IPS-15b (cell line): Measurements from ENCODE around the gene ANKS1B.
"Not testable (repeated sequence)": the region's sequence is repeated elsewhere in the genome, so short reads cannot be mapped to it uniquely, and the experiment has no call there.

Experiments
- H3K27me3 ChIP-seq: one replicate; pipeline ENCODE4 v1.6.1; 2013; ENCODE audit warnings: low read length; ENCODE audit not compliant: control insufficient read depth, insufficient read depth
- H3K36me3 ChIP-seq: one replicate; pipeline ENCODE4 v1.6.1; 2013; ENCODE audit warnings: low read length; ENCODE audit not compliant: control insufficient read depth, insufficient read depth
- H3K4me1 ChIP-seq: one replicate; pipeline ENCODE4 v1.6.1; 2013; ENCODE audit warnings: mild to moderate bottlenecking, low read length; ENCODE audit not compliant: control insufficient read depth, insufficient read depth
- H3K4me3 ChIP-seq: one replicate; pipeline ENCODE4 v1.5.1; 2013; ENCODE audit warnings: low read depth, low read length
- H3K9ac ChIP-seq: one replicate; pipeline ENCODE4 v1.6.1; 2013; ENCODE audit warnings: low read depth, mild to moderate bottlenecking, low read length
- H3K9me3 ChIP-seq: one replicate; pipeline ENCODE4 v1.6.1; 2013; ENCODE audit warnings: mild to moderate bottlenecking, low read length; ENCODE audit not compliant: control insufficient read depth, insufficient read depth

ANKS1B gene

GRCh38 chr12:99609455-99610181 lies 375.1 kb downstream of the ANKS1B start:
- peaks cover 7% of the 10 kb centered on the region for H3K4me1 ChIP-seq

GRCh38 chr12:99600388-99600787 lies 384.3 kb downstream of the ANKS1B start:
- Histone ChIP-seq H3K36me3 (no peaks in the 10 kb centered on the region), H3K9me3 (no peaks in the 10 kb centered on the region), H3K27me3 (no peaks in the 10 kb centered on the region), H3K4me1 (no peaks in the 10 kb centered on the region), H3K9ac (no peak overlapping the region), H3K4me3 (no peak overlapping the region)

More at GRCh38 chr12:99609455-99610181, 375.1 kb downstream of the ANKS1B start:
- no peaks in the 10 kb centered on the region for H3K9me3 ChIP-seq
- H3K9ac ChIP-seq, result no peak overlapping the region
- H3K36me3 ChIP-seq, result no peaks in the 10 kb centered on the region
- no peaks in the 10 kb centered on the region for H3K27me3 ChIP-seq
- H3K4me3 ChIP-seq, result no peak overlapping the region

- no peaks in the 10 kb centered on the region for H3K36me3 ChIP-seq
- H3K27me3 ChIP-seq, result no peaks in the 10 kb centered on the region
- H3K4me3 ChIP-seq, result no peak overlapping the region
- no peaks in the 10 kb centered on the region for H3K4me1 ChIP-seq
- no peak overlapping the region for H3K9ac ChIP-seq
- no peaks in the 10 kb centered on the region for H3K9me3 ChIP-seq
Measured at GRCh38 chr12:99598785-99599184, 386.0 kb downstream of the ANKS1B start.

GRCh38 chr12:99596762-99597161 lies 388.0 kb downstream of the ANKS1B start:
- Histone ChIP-seq H3K4me1 (no peaks in the 10 kb centered on the region), H3K36me3 (no peaks in the 10 kb centered on the region), H3K27me3 (no peaks in the 10 kb centered on the region), H3K9ac (no peak overlapping the region), H3K4me3 (no peak overlapping the region), H3K9me3 (no peaks in the 10 kb centered on the region)

- not testable (repeated sequence) for H3K27me3 ChIP-seq, H3K4me1 ChIP-seq, H3K9me3 ChIP-seq, H3K9ac ChIP-seq, H3K4me3 ChIP-seq, H3K36me3 ChIP-seq
Measured at GRCh38 chr12:99577125-99577524, 407.6 kb downstream of the ANKS1B start.

GRCh38 chr12:99573980-99574379 lies 410.8 kb downstream of the ANKS1B start:
- no peaks in the 10 kb centered on the region for H3K4me1 ChIP-seq
- H3K36me3 ChIP-seq, result no peaks in the 10 kb centered on the region
- H3K4me3 ChIP-seq, result no peak overlapping the region
- H3K27me3 ChIP-seq, result peaks cover 4% of the 10 kb centered on the region
- H3K9ac ChIP-seq, result no peak overlapping the region
- no peaks in the 10 kb centered on the region for H3K9me3 ChIP-seq

GRCh38 chr12:99567072-99567471 lies 417.7 kb downstream of the ANKS1B start:
- H3K4me3 ChIP-seq, result no peak overlapping the region
- peaks cover 7% of the 10 kb centered on the region for H3K27me3 ChIP-seq
- no peaks in the 10 kb centered on the region for H3K36me3 ChIP-seq
- no peaks in the 10 kb centered on the region for H3K4me1 ChIP-seq
- no peaks in the 10 kb centered on the region for H3K9me3 ChIP-seq
- H3K9ac ChIP-seq, result no peak overlapping the region

GRCh38 chr12:99558109-99558508 lies 426.6 kb downstream of the ANKS1B start:
- Histone ChIP-seq H3K4me3 (no peak overlapping the region), H3K4me1 (no peaks in the 10 kb centered on the region), H3K27me3 (no peaks in the 10 kb centered on the region), H3K9ac (no peak overlapping the region), H3K36me3 (no peaks in the 10 kb centered on the region), H3K9me3 (no peaks in the 10 kb centered on the region)

GRCh38 chr12:99553461-99553860 lies 431.3 kb downstream of the ANKS1B start:
- no peaks in the 10 kb centered on the region for H3K36me3 ChIP-seq
- H3K9me3 ChIP-seq, result no peaks in the 10 kb centered on the region
- no peak overlapping the region for H3K4me3 ChIP-seq
- H3K9ac ChIP-seq, result no peak overlapping the region
- no peaks in the 10 kb centered on the region for H3K4me1 ChIP-seq
- no peaks in the 10 kb centered on the region for H3K27me3 ChIP-seq

GRCh38 chr12:99552022-99552421 lies 432.7 kb downstream of the ANKS1B start:
- Histone ChIP-seq H3K4me1 (no peaks in the 10 kb centered on the region), H3K9me3 (no peaks in the 10 kb centered on the region), H3K9ac (no peak overlapping the region), H3K36me3 (no peaks in the 10 kb centered on the region), H3K27me3 (no peaks in the 10 kb centered on the region), H3K4me3 (no peak overlapping the region)

- Histone ChIP-seq H3K9ac (no peak overlapping the region), H3K9me3 (no peaks in the 10 kb centered on the region), H3K36me3 (no peaks in the 10 kb centered on the region), H3K4me1 (no peaks in the 10 kb centered on the region), H3K4me3 (no peak overlapping the region), H3K27me3 (no peaks in the 10 kb centered on the region)
Measured at GRCh38 chr12:99549651-99550050, 435.1 kb downstream of the ANKS1B start.

- Histone ChIP-seq H3K4me3 (no peak overlapping the region), H3K4me1 (no peaks in the 10 kb centered on the region), H3K27me3 (no peaks in the 10 kb centered on the region), H3K9me3 (no peaks in the 10 kb centered on the region), H3K36me3 (no peaks in the 10 kb centered on the region), H3K9ac (no peak overlapping the region)
Measured at GRCh38 chr12:99549196-99549595, 435.5 kb downstream of the ANKS1B start.
